PC-9 (cell line): Measurements from ENCODE around the gene SNX11.

Experiments used
- CTCF ChIP-seq: fragments of 200-600 bp; sonication (generic); conservative IDR thresholded peaks from 2 replicates; pipeline ENCODE4 v1.6.1; 2017; ENCODE audit warnings: mixed run types, antibody characterized with exemption, mild to moderate bottlenecking, moderate library complexity
- EZH2 ChIP-seq: fragments of 200-600 bp; sonication (generic); IDR thresholded peaks from 2 replicates; pipeline ENCODE4 v1.8.0; 2017; ENCODE audit warnings: antibody characterized with exemption, low read depth

- TF ChIP-seq CTCF (no peak), EZH2 (no peak)
Observed at GRCh38 chr17:48144231-48144630, 36.7 kb downstream of the SNX11 start.
